Measurements from ENCODE around the gene SCML1. TPM values are rescaled to one million over a fixed set of nuclear protein-coding genes. Genes with fewer than 3 reads are reported as not detected.
A peak's percentile ranks its signal among the peaks of the same experiment; 100 is the strongest.

The SCML1 gene
- total RNA-seq, 1 donor from 2014 or later, result 8.2 TPM

DNA sequence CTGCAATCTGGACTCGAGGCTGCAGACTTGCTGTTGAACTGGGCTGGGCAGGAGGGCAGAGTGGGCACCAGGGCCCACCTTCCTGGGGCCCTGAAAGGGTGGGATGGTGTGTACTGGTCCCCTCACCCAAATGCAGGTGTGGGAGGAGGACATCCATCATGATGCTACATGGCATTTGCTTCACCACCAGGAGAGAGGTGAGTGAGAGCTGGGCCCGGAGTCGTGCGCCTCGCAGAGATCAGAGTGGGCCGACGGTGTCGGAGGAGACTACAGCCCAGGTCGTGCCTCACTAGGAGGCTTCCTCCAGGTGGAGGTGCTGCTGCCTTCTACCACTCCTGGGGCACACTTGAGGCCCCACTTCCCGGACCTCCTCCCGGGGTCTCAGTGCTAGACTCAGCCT is 50.3 kb downstream of the SCML1 start:
- DNase-seq (ENCODE audit: extremely low read depth, low read depth, low spot score), result no peak

DNA sequence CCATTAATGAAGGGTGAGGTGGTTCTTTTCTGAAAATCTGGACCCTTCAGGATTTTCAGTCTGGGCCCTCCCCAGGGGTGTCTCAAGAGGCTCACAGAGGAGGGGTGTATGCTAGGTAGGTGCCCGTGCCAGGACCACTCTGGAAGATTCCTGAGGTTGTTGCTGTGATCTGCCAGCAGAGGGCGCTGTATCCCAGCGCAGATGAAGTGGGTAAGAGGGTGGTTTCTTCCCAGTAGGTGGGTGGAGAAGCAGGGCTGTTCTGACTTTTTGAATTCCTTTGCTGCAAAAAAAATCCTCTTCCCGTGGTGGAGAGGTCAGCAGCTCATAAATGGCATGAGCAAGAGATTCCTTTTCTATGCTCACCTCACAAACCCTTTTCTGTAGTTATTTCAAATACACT is 51.1 kb downstream of the SCML1 start:
- peak; percentile 4 for DNase-seq (ENCODE audit: extremely low read depth, low read depth, low spot score)

GRCh38 chrX:17788956-17789562 is 51.8 kb downstream of the SCML1 start:
- no peak for DNase-seq (ENCODE audit: extremely low read depth, low read depth, low spot score)

DNA sequence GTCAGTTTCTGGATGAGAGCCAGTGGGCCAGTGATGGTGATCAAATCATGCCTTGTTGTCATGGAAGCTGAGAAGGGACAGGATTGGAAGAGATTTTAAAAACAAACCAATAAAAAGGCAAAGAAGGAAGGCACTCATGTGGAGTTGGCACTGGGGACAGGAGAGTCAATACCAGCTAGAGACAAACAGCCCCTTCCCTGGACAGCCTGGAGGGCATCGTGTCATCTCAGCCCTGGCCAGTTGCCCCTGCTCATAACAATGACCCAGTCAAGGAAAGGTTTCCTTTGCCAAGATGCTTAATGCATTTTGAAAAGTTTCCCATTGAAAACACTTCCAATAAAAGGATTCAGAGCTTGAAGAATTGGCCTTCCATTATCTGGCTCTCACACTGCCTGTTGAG is 55.5 kb downstream of the SCML1 start:
- DNase-seq (ENCODE audit: extremely low read depth, low read depth, low spot score), result no peak

GRCh38 chrX:17798921-17799320 is 61.6 kb downstream of the SCML1 start:
- DNase-seq (ENCODE audit: extremely low read depth, low read depth, low spot score), result no peak

GRCh38 chrX:17801431-17801830 is 64.1 kb downstream of the SCML1 start:
- no peak for DNase-seq (ENCODE audit: extremely low read depth, low read depth, low spot score)

GRCh38 chrX:17802756-17803155 is 65.5 kb downstream of the SCML1 start:
- no peak for DNase-seq (ENCODE audit: extremely low read depth, low read depth, low spot score)

DNA sequence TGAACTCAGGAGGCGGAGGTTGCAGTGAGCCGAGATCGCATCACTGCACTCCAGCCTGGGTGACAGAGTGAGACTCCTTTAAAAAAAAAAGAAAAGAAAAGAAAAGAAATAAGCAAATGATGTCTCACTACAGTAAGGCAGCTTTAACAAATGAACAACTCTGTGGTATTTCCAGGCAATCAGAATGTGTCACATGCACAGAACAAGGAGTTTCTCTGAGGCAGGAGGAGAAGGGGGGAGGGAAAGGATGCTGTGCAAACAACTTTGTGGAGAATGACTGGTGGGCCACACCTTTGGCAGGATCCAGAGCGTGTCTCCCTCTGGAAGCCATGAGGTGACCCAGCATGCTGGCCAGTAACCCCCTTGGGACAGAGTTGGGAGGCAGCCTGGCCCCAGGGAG is 66.2 kb downstream of the SCML1 start:
- DNase-seq (ENCODE audit: extremely low read depth, low read depth, low spot score), result no peak

Other genes starting within 250 kb of the SCML1 start
- gene RAI2, start 123.8 kb downstream of the SCML1 start, total RNA-seq, result 9.1 and 10.4 TPM in 2 replicates